Mucosa of gallbladder (tissue), 1 donor: ENCODE measurements around the gene ZNF420. TPM values are rescaled to one million over a fixed set of nuclear protein-coding genes. Genes with fewer than 3 reads are reported as not detected.
A peak's percentile ranks its signal among the peaks of the same experiment; 100 is the strongest.
"Not testable (repeated sequence)": the region's sequence is repeated elsewhere in the genome, so short reads cannot be mapped to it uniquely, and the experiment has no call there.

Experiments used
- DNase-seq: peaks from one replicate; pipeline ENCODE4 v3.0.0-alpha.2; 2020; ENCODE audit warnings: low spot score
- total RNA-seq: library from RNA; stranded (reverse); gene quantifications from one replicate; pipeline ENCODE4 v1.2.1, GENCODE V29; 2021
- donor health status: DM: no; HTN: no; CAD: no.

ZNF420 gene
- 13.8 TPM for total RNA-seq

GRCh38 chr19:37077934-37078716 lies at the start of gene ZNF420:
Gene ZNF420 (plus strand): TSS chr19:37078433. CDS start chr19:37089119, 10,686 bp downstream.
- DNase-seq = peak; percentile 96

GRCh38 chr19:37045140-37045539 lies 33.1 kb upstream of the ZNF420 start:
- DNase-seq = no peak

- DNase-seq = no peak
These were observed 22.9 kb upstream of the ZNF420 start for GRCh38 chr19:37055330-37055729.

- DNase-seq = no peak
These were observed 21.5 kb upstream of the ZNF420 start for GRCh38 chr19:37056776-37057175.

GRCh38 chr19:37059142-37059541 lies 19.1 kb upstream of the ZNF420 start:
- no peak for DNase-seq

- not testable (repeated sequence) for DNase-seq
These were observed 13.3 kb upstream of the ZNF420 start for GRCh38 chr19:37064886-37065285.

GRCh38 chr19:37074111-37074510 lies 4.1 kb upstream of the ZNF420 start:
- DNase-seq = no peak

GRCh38 chr19:37074819-37075362 lies 3.3 kb upstream of the ZNF420 start:
- no peak for DNase-seq

- DNase-seq = not testable (repeated sequence)
These were observed 1.7 kb upstream of the ZNF420 start for GRCh38 chr19:37076524-37076923.

- DNase-seq = no peak
These were observed 716 bp upstream of the ZNF420 start for GRCh38 chr19:37077501-37077933.

GRCh38 chr19:37078717-37079032 lies 442 bp downstream of the ZNF420 start:
- no peak for DNase-seq

- DNase-seq = no peak
These were observed 1.0 kb downstream of the ZNF420 start for GRCh38 chr19:37079238-37079637.

GRCh38 chr19:37082307-37082706 lies 4.1 kb downstream of the ZNF420 start:
- no peak for DNase-seq

GRCh38 chr19:37087110-37087509 lies 8.9 kb downstream of the ZNF420 start:
- DNase-seq = no peak

- DNase-seq = no peak
These were observed 17.6 kb downstream of the ZNF420 start for GRCh38 chr19:37095859-37096258.

- no peak for DNase-seq
These were observed 20.3 kb downstream of the ZNF420 start for GRCh38 chr19:37098570-37098969.

- DNase-seq = not testable (repeated sequence)
These were observed 25.9 kb downstream of the ZNF420 start for GRCh38 chr19:37104135-37104534.

GRCh38 chr19:37111753-37112152 lies 33.5 kb downstream of the ZNF420 start:
- DNase-seq = not testable (repeated sequence)

GRCh38 chr19:37114001-37114400 lies 35.8 kb downstream of the ZNF420 start:
- DNase-seq = no peak

GRCh38 chr19:37122093-37122492 lies 43.9 kb downstream of the ZNF420 start:
- not testable (repeated sequence) for DNase-seq

GRCh38 chr19:37127999-37128820 lies 50.0 kb downstream of the ZNF420 start:
- no peak for DNase-seq

GRCh38 chr19:37128821-37129177 lies 50.6 kb downstream of the ZNF420 start:
- DNase-seq = no peak

GRCh38 chr19:37136111-37136510 lies 57.9 kb downstream of the ZNF420 start:
- no peak for DNase-seq
